ENCODE data around the gene ZFYVE21. TPM values are rescaled to one million over a fixed set of nuclear protein-coding genes. Genes with fewer than 3 reads are reported as not detected.

Gene ZFYVE21
- total RNA-seq, 4 donors from 2014 or later = 78.7 to 175 (median 139) TPM

- TF ChIP-seq CTCF (IDR thresholded peaks at IDR 0.05; ENCODE audit: low read depth) = no peak
These were observed 27.1 kb downstream of the ZFYVE21 start for GRCh38 chr14:103742499-103743255.

GRCh38 chr14:103743691-103744090 is 28.1 kb downstream of the ZFYVE21 start:
- no peak for TF ChIP-seq CTCF (IDR thresholded peaks at IDR 0.05; ENCODE audit: low read depth)

DNA sequence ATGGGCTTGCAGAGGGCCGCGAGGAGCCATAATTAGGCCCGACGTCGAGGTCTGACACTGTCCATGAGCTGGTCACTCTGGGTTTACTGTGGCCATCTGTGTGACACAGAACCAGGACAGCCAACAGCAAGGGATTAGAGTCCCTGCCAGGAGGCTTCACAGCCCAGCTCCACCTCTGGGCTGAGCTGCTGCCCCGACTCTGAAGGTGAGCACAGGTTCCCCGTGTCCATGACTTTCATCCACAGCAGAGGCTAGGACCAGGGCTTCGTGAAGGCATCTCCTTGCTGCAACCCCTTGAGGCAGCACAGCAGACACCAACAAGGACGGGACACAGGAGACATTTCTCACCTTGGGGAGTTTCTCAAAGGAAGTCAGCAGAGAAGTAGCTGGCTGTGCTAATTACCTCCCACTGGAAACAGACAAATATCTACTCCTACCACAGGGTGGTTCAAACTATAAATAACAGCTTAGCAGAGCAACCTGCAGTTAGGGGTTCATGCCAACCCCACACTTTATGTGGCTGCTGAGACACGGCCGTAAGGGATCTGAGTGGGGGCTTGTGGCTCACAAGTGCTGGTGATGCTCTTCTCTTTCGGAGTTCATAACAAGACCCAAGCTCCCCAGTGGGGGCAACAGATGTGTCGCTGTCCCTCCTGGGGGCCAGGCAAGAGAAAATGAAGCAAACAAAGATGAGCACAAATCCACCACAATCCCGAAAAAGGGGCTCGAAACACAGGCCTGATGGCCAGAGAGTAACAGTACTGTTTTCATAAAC is 29.2 kb downstream of the ZFYVE21 start:
- TF ChIP-seq CTCF (IDR thresholded peaks at IDR 0.05; ENCODE audit: low read depth) = no peak

- no peak for TF ChIP-seq CTCF (IDR thresholded peaks at IDR 0.05; ENCODE audit: low read depth)
These were observed 29.8 kb downstream of the ZFYVE21 start for GRCh38 chr14:103745424-103745823.

GRCh38 chr14:103746701-103747100 is 31.1 kb downstream of the ZFYVE21 start:
- TF ChIP-seq CTCF (IDR thresholded peaks at IDR 0.05; ENCODE audit: low read depth) = no peak

- no peak for TF ChIP-seq CTCF (IDR thresholded peaks at IDR 0.05; ENCODE audit: low read depth)
These were observed 32.9 kb downstream of the ZFYVE21 start for GRCh38 chr14:103748534-103748857.

GRCh38 chr14:103749452-103749851 is 33.8 kb downstream of the ZFYVE21 start:
- no peak for TF ChIP-seq CTCF (IDR thresholded peaks at IDR 0.05; ENCODE audit: low read depth)

Data from subcutaneous adipose tissue (tissue), 4 donors.